Fibroblast of pulmonary artery (primary cell): ENCODE measurements around the gene SNAP29.
"Not testable (repeated sequence)": the region's sequence is repeated elsewhere in the genome, so short reads cannot be mapped to it uniquely, and the experiment has no call there.

Experiments
- DNase-seq: peaks from one replicate; pipeline ENCODE4 v3.0.0-alpha.2; 2010; ENCODE audit warnings: low read depth
- H3K4me3 ChIP-seq: replicated peaks from 2 replicates; pipeline ENCODE4 v1.5.1; 2011; ENCODE audit warnings: low read depth, mild to moderate bottlenecking, control low read depth, low read length, moderate library complexity
- CTCF ChIP-seq: IDR thresholded peaks from 2 replicates; pipeline ENCODE4 v1.5.1; 2011; ENCODE audit warnings: mild to moderate bottlenecking, control low read depth, low read length, inconsistent platforms; ENCODE audit errors: missing control alignments

The SNAP29 gene

GRCh38 chr22:20903093-20903492, 44.3 kb downstream of the SNAP29 start:
- no peak for DNase-seq
- TF ChIP-seq CTCF: no peak
- no peak overlapping the region for H3K4me3 ChIP-seq

- H3K4me3 ChIP-seq: no peak overlapping the region
- peak; percentile 99 for DNase-seq
- TF ChIP-seq CTCF: no peak
Measured at GRCh38 chr22:20904008-20904979, 45.5 kb downstream of the SNAP29 start.

DNA sequence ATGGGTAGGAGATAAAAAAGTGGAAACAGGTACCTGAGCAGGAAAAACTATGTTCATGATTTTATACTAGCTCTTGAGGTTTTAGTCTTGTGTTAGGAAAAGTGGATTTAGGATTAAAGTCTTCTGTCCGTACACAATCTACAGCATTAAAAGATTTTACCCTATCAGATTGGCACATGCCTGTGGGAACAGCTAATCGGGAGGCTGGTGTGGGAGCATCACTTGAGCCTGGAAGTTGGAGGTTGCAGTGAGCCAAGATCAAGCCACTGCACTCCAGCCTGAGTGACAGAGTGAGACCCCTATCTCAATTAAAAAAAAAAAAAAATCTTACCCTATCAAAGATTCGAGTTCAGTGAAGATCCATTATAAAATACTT, 46.2 kb downstream of the SNAP29 start:
- no peak for TF ChIP-seq CTCF
- H3K4me3 ChIP-seq: no peak overlapping the region
- DNase-seq: no peak

DNA sequence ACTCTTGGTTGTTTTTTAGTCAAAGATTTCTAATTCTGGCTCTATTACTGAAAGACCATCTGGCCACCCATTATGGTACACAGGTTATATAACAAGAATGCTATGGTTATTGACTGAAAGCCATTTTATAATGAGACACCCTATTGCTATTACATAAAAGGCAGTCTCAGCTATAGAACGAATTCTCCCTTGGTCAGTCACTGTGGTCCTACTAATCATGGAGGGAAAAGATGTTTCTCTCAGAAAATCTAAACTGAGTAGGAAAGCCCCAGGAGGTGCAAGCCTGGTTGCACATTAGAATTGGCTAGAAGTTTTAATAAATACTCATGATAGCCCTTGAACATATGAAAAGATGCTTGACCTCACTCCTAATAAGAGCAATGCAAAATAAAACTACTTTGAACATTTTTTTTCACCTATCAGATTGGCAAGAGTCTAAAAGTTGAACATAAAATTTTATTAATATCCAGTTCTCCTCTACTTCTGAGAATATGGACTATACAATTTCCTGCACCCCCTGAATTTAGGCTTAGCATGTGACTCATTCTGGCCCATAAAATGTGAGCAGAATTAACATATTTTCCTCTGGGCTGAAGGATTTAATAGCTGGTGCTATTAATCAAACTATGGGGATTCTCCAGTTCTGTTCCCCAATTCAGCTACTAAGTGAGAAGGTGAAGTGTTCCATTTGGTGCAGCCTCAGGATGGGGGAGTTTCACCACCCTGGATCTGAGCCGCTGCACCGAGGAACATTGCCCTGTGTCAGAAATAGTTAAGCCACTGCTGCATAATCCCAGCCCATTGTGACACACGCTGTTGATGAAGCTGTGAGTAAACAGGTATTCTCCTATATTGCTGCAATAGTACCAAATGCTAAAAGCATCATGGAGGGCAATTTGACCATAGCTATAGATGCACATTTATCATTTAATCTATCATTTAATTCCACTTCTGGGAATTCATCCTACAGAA, 46.9 kb downstream of the SNAP29 start:
- DNase-seq: no peak
- no peak for TF ChIP-seq CTCF
- H3K4me3 ChIP-seq: no peak overlapping the region

DNA sequence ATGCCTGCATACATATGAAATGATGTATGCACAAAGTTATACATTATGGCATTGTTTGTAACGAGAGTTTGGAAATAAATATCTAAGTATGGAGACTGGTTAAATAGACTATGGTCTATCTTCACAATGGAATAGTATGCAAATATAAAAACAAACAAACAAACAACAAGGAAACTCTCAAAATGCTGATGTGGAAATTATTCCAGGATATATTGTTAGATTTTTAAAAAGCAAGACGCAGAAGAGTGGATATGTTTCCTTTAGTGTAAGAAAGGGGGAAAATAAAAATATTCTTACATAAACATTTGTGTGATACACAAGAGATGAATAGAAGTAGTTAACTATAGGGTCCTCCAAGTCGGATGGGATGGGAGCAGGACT, 47.6 kb downstream of the SNAP29 start:
- DNase-seq: no peak
- no peak overlapping the region for H3K4me3 ChIP-seq

GRCh38 chr22:20908717-20909116, 49.9 kb downstream of the SNAP29 start:
- not testable (repeated sequence) for H3K4me3 ChIP-seq, DNase-seq

More for the DNA sequence above, 47.6 kb downstream of the SNAP29 start:
- TF ChIP-seq CTCF: no peak

DNA sequence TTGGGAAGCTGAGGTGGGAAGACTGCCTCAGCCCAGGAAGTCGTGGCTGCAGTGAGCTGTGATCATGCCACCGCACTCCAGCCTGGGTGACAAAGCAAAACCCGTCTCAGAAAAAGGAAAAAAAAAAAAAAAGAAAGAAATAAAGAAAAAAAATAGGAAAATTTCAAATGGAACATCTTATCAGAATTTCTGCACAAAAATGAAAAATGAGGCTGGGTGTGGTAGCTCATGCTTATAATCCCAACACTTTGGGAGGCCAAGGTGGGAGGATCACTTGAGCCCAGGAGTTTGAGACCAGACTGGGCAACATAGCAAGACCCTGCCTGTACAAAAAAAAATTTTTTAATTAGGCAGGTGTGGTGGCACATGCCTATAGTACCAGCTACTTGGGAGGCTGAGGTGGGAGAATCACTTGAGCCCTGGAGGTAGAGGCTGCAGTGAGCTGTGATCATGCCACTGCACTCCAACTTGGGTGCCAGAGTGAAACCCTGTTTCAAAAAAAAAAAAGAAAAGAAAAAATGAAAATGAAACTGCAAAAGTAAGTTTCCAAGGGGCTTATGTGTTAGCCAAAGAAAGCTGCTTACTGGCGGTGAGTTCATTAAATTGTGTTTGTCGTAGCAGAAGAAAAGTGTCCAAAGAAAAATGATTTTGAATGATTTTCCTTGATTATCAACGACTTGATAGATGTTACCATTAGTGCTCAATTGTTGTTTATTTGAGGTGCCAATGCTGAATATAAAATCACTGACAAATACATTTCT, 50.9 kb downstream of the SNAP29 start:
- no peak for TF ChIP-seq CTCF
- no peak overlapping the region for H3K4me3 ChIP-seq
- no peak for DNase-seq
